ENCODE results near the gene PIEZO1.

PIEZO1 gene

DNA sequence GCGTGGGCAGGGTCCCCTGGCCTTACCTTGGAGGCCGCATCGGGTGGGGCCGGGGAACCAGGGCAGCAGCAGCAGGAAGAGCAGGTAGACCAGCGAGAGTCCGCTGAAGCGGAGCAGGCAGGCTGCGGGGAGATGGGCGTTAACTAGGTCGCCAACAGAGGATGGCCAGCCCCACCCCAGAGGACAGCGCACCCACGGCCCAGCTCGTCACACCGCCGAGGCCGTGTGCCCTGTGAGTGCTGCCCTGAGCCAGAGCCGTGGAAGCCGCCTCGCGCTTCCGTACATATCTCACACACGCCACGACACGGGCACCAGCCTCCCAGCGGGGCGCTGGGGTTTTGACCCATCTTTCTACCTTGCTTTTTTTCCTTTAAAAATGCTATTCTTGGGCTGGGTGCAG is 35.7 kb downstream of the PIEZO1 start:
- DNase-seq (ENCODE audit: low read depth) = no peak

DNA sequence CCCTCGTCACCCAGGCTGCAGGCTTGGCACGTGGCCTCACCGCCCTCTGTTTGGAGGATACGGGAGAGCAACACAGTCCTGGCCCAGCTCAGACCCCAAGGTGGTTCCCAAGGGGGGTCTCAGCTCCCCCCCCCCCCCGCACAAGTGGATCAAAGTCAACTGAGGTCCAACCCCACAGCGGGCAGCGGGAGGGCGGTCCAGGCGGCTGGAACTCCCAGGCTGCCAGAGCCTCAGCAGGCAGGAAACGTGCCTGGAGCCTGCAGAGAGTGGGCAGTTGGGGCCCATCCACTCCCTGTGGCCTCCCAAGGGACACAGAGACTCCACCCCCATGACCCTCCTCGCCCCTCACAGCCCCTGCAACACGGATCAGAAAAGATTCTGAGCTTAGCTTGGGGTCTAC is 36.7 kb downstream of the PIEZO1 start:
- DNase-seq (ENCODE audit: low read depth) = no peak

DNA sequence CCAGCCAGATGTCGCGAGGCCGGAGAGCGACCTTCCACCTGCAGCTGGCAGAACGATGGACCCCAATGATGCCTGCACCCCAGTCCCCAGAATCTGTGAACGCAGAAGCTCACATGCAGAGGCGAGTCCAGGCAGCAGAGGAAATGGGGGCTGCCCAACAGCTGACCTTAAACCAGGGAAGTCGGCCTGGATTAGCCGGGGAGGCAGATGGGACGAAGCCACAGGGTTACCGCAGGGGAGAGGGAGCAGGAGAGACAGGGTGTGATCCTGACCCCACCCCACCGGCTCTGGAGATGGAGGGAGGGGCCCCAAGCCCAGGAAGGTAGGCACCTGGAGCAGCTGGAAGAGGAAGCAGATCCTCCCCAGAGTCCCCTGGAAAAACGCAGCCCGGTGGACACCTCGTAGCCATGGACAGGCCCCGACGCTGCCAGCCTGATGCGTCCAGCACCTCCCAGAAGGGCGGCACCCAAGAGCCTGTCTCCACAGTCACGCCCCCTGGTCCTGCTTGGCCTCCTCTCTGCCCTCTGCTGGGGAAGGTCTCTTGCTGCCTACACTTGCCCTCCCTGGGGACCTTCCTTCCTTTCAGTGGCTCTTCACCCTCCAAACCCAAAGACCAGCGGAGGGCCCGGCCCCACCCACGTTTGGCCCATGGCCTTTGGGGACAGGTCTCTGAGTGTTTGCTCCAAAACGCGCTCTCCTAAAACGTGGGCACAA is 37.3 kb downstream of the PIEZO1 start:
- DNase-seq (ENCODE audit: low read depth) = no peak

DNA sequence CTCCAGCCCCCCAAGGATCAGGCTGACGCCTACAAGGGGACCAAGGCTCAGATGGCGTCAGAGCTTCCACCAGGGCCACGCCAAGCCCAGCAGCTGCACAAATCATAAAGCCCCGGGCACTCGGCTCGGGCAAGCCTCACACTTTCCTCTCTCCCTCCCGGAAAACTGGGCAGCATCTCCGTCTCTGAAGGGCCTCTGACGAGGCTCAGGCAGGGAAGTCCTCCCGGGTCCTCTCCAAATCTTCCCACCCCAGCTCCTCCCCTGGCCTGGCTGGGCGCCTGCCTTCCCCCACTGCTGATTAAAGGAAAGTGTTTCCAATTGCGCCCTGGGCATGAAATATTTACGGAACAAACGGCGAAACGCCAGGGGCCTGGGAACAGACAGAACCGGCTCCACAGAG is 38.5 kb downstream of the PIEZO1 start:
- DNase-seq (ENCODE audit: low read depth) = no peak

DNA sequence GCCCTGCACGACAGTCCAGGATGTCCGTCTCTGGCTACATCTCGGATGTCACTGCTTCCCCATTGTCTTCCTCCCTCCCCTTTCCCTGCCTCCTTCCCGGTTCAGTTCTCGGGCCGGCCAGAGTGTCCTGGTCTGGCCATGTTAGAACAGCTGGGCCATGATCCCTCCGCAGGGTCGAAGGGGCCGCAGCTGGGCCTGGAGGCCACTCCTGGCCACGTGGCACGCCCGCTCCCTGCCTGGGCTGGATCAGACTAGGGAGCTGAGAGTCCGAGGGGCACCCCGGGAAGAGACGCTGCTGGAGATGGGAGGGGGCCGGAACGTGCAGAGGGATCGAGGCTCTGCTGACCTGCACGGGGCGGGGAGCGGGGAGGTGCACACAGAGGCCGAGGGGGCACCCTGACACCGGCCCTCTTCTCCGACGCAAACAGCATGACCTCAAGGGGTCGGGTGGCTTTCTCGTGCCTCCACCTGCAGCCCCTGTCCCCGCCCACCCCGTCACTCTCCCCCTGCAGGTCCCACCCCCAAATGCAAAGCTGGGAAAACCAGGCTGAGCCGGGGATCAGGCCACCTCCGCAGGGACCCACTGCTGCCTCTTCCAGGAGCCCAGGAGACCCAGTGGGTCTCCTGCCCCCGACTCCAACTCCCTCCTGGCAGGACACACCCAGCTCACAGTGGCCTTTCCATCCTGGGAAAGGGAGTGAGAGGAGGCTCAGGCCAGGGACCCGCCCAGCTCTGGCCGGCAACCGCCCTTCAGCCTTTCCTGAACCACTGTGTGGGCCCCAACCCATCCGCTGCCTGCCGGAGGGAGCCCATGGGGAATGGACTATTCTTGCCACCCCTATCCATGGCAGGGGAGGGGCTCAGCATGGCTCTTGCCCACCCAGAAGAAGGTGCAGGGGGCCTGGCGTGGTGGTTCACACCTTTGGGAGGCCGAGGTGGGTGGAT is 40.2 kb downstream of the PIEZO1 start:
- DNase-seq (ENCODE audit: low read depth) = no peak

DNA sequence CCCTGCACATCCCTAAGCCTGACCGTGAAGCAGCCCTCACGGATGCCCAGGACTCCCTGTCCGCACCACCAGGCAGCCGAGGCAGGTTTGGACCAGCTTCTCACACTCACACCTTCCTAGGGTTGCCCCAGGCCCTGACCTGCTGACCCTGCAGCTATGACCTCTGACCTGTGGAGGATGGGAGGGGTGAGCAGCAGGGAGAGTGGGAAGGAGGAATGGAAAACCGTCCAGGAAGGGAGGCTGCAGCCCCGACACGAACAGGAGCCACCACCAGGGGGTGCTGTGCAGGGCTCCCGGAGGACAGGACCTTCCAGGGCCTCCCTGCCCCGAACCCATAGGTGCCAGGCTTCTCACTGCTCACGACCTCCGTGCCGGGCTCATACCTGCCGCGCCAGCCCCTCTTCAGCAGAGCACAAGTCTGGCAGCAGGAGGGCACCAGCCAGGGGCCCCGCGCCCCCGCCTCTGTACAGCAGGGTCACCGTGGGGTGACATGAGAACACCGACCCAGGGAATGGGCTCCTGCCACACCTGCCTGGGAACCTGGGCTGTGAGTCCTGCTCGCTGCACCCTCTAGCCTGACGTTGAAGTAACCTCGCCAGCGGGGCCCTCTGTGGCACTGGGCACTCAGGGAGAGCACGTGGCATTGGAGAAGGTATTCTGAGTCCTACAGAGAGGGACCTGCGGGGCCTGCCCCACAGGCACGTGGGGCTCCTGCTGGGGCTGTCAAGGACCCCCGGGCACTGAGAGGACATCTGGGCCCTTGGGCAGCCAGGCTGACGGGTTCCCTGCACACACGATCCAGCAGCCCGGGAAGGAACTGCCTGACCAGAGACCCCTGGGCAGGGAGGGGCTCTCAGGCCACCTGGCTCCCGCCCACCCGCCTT is 41.1 kb downstream of the PIEZO1 start:
- peak; percentile 51 for DNase-seq (ENCODE audit: low read depth)

DNA sequence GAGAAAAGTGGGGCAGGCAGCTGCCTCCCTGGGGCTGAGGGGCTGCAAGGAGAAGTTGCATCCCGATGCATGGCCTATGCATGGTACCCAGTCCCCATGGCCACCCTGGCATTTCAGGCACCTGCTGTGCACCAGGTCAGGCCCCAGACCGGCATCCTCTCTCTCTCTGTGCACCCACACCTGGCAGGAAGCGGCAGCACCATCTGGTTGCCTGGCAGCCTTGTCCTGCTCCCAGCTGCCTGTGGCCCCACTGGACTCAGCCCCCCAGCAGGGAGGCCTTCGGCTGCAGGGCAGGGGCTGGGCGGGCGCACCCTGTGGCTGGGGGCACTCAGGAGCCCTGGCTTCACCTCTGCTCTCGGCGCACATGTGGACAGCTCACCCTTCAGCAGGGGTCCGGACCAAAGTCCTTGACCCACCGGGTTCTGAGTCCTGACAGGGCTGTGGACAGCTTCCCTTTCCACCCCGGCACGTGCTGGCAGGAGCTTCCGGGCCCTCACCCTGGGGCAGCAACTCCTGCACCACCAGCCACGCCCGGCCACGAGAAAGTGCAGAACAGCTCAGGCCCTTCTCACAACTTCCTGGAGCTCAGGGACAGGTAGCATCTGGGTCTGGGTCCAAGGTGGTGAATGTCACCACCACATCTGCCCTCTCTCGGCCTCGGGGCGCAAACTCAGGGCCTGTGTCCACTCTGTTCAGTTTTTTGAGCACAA is 42.0 kb downstream of the PIEZO1 start:
- DNase-seq (ENCODE audit: low read depth) = no peak

DNA sequence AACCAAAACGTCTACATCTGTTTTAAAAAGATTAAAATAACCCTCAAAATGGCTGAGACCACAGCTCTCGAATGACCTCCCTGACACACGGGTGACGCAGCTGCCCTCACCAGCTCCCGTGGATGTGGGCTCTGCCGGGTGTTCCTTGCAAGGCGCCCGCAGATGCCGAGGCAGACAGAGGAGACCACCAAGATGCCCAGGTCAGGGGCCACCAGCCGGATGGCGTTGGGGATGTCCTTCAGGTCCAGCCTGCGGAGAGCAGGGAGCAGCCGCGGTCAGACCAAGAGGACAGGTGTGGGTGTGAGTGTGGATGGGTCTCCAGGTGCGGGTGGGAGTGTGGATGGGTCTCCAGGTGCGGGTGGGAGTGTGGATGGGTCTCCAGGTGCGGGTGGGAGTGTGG is 43.7 kb downstream of the PIEZO1 start:
- DNase-seq (ENCODE audit: low read depth) = no peak

DNA sequence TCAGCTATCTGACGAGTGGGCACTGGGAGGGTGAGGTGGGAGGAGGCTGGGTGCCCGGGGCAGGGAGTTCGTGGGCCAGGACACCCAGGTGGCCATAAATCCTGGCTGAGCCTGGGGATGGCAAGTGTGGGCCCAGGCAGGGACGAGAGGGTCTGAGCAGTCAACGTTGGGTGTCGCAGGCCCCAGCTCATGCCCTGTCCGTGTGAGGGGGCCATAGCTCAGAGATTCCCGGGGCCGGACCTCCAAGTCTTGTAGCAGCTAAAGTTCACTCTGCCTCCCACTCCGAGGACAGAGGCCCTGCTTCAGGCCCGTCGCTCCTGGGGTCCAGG is 44.3 kb downstream of the PIEZO1 start:
- DNase-seq (ENCODE audit: low read depth) = no peak

DNA sequence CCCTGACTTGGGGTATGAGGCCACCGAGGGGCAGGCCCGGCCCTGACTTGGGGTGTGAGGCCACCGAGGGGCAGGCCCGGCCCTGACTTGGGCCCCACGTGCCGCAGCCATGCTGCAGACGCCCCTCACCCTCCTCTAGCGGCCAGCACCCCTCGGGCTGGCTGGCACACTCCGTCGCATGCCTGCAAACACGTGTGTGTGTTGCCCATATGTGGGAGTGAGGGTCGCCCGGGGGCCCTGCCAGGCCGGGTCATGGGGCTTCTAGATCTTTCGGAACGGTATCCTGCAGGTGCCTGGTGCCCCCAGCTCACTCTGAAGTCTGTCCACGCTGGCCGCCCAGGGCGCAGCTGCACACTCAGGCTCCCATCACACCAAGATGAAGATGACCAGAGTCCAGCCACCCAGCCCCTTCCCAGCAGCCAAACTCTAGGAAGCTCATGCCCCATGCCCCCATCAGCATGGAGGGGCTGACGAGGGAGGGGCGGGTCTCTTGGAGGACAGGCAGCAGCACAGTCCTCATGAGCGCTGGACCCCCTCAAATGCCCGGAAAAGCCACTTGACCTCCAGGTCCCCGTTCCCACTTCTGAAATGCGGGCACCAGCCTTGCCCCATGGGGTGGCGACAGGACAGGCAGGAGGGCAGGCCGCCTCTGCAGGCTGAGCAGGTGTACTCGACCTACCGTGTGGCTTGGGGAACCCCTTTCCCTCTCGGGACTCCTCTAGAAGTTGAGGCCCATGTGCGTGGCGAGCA is 44.9 kb downstream of the PIEZO1 start:
- DNase-seq (ENCODE audit: low read depth) = no peak

DNA sequence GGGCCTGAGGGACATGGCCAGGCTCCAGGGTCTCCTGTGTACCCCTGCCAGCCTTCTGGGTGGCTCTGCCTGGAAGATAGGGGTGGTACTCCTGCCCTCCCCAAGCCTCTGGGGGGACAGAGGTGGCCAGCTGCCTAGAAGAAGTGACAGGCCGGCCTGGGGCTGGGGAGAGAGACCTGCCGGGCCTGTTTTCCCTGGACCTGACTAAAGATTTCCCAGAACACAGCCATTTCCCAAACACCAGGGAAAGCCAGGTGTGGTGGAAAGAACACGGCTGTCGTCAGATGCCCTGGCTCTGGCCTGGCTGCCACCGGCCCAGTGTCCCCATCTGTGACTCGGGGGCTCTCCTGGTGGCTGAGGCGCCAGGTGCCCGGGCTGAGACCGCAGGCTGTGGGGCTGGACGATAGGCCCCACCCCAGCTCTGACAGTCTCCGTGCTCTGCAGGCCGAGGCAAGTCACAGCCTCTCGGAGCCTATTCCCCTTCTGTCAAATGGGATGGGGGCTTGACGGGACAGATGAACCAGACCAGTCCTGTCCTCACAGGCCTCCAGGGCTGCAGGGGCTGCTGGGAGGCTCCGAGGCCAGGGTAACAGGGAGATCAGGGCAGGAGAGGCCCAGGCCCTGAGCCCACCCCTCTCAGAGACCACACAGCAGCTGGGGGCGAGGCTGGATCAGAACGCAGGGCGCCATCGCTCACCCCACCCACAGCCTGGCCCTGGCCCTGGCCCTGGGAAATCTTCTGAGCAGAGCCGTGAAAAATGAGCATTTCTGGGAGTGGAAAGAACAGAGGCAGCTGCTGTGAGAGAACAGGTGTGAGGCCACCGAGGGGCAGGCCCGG is 45.7 kb downstream of the PIEZO1 start:
- no peak for DNase-seq (ENCODE audit: low read depth)

DNA sequence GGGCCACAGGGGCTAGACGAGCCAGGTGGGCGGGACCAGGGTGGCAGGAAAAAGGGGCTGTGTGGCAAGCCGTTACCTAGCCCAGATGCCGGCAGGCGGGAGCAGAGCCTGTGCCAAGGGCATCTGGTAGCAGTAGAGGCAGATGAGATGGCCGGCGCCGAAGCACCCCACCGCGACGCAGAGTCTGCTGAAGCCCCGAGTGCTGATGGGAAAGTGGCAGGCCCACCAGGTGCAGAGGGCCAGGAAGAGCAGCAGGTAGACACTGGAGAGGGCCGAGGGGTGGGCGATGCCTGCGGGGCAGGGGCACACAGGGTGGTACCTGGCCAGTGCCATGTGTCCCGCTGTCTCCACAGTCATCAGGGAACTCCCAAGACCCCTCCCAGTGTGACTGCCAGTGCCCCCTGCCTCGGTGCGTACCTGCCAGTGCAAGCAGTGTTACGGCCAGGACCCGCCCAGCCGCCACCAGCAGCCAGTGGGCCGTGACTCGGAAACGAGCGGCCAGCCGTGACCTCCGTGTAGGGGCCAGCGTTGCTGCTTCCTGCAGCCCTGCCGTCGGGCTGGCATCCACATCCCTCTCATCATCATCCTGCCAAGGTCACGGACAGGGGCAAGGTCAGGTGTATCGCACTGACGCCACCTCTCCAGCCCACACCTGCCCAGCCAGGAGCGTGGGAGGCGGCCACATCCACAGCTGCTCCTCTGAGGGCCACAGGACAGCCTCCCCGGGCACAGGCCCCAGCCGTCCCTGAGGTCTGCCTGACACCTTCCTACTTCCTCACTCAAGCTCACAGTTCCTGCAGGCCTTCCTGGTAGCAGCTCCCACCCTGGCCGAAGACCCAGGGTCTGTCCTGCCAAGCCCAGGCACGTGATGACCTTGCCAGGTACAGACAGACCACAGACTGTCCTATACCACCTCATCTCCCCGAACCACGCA is 46.6 kb downstream of the PIEZO1 start:
- no peak for DNase-seq (ENCODE audit: low read depth)

DNA sequence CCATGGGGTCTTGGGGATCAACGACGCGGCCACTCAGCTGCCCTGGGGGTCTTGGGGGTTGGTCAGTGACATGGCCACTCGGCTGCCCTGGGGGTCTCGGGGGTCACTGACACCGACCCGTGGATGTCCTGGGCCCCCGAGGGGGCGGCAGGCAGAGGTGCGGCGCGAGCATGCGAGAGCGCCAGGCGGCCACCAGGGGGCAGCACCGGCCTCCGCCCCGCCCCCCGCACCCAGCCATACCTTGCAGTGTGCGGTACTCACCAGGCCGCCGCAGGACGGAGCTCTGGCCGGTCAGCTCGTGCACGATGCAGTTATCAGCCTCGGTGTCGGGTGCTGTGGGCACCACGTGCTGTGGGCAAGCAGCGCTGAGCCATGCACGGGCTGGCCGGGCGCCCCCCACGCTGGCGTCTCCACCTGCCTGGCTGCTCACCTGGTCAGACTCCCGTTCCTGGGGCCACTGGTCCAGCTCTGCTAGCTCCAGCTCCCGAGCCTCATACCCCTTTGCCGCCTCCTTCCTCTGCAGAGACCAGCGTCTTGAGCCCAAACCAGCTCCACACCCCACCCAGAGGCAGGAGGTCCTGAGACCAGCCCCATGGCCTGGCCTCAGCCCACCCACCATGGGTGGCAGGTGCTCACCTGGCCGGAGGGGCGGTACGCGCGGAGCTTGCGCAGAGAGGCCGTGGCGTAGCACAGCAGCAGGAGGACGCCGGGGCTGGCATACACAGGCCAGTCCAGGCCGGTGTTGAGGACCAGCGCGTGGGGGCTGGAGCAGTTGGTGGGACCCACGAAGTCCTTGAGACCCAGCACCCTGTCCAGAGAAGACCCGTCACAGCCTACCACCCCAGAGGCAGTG is 47.5 kb downstream of the PIEZO1 start:
- DNase-seq (ENCODE audit: low read depth) = peak; percentile 76

DNA sequence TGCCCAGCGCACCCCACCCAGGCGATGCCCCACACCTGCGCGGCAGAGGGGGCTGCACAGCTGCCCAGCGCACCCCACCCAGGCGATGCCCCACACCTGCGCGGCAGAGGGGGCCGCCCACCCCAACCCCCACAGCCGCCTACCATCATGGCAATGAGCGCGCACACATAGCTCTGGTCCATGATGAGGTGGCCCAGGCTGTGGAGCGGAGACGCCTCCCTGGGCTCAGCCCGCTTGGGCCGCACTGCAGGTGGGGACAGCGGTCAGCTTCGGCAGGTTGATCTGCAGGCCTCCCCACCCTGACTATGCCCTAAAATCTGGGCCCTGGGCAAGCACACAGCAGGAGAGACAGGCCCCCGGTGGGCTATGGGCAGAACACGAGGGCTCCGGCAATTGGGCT is 48.5 kb downstream of the PIEZO1 start:
- no peak for DNase-seq (ENCODE audit: low read depth)

DNA sequence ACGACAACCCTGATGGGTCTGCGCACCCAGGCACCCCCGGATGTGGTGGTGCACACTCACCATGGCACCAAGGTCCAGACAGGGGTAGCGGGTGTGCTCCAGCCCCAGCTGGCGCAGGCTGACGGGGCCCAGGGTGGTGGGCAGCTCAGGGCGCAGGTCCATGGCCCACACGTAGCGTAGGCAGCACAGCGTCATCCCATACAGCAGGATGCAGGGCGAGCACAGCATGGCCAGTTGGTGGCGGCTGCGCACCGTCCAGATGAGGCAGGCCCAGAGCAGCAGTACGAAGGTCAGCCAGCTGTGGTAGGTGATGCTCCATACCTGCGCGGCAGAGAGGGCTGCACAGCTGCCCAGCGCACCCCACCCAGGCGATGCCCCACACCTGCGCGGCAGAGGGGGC is 48.9 kb downstream of the PIEZO1 start:
- no peak for DNase-seq (ENCODE audit: low read depth)

DNA sequence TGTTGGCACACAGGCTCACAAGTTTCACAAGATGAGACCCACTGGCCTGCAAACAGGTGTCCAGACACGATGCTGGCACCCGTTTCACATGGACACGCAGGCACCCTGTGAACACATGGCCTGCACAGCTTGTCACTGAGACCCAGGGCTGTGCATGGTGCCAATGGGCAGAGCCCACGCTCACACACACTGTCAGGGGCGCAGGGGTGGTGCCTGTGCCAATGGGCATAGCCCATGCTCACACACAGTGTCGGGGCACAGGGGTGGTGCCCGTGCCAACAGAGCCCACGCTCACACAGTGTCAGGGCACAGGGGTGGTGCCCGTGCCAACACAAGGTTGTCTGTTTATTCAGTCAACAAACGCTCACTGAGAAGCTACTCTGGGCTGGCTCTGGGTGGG is 49.4 kb downstream of the PIEZO1 start:
- no peak for DNase-seq (ENCODE audit: low read depth)

DNA sequence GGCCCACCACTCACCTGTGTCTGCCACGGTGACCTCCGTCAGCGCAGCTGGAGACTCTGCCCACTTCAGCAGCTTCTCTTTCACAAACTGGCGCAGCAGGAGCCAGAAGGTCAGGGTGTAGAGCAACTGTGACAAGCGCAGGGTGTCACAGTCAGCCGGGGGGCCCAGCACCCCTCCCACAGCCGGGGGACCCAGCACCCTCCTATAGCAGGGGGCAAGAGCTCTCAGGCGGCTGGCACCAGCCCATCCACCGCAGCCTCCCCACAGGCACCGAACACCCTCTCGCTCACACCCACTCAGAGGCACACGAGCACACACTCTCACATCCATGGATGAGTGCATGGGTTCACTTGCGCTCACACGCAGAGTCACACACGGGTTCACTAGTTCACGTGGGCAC is 49.9 kb downstream of the PIEZO1 start:
- DNase-seq (ENCODE audit: low read depth) = no peak

DNA sequence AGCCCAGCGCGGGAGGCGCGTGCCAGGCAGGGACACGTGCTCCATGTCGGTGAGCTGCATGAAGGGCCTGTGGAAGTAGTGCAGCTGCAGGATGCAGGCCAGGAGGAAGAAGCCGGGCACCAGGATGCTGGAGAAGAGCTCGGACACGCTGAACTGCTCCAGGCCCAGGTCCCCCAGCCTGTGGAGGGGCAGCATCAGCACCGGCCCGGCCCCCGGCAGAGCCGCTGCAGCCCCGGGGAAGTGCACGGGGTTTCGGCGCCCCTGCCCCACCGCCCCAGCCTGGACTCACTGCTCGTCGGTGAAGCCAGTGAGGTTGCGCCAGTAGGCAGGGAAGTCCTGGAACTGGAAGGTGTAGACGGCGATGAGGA is 50.7 kb downstream of the PIEZO1 start:
- DNase-seq (ENCODE audit: low read depth) = no peak
